ENCODE measurements around the gene POLRMT.

POLRMT gene

DNA sequence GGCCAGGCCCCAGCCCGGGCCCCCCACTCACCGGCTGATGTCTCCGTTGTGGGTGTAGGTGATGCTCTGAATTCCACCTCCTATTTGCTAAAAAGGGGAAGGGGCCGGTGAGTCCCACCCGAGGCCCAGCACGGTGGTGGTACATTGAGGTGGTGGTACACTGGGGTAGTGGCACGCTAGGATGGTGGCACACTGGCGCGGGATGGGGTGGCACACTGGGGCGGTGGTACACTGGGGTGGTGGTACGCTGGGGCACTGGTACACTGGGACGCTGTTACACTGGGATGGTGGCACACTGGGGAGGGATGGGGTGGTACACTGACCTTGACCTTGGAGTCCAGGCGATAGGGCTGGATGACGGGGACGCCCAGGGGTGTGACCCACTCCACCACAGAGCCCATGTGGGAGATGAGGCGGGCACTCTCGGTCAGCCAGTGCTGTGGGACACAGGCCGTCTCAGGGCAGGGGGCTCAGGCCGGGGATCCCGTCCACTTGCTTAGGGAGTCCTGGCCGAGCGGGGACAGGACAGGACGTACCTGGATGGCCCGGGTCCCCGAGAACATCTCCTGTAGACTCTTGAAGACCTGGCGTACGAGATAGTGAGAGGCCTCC lies 14.6 kb downstream of the POLRMT start:
- TF ChIP-seq, protein P1, sequence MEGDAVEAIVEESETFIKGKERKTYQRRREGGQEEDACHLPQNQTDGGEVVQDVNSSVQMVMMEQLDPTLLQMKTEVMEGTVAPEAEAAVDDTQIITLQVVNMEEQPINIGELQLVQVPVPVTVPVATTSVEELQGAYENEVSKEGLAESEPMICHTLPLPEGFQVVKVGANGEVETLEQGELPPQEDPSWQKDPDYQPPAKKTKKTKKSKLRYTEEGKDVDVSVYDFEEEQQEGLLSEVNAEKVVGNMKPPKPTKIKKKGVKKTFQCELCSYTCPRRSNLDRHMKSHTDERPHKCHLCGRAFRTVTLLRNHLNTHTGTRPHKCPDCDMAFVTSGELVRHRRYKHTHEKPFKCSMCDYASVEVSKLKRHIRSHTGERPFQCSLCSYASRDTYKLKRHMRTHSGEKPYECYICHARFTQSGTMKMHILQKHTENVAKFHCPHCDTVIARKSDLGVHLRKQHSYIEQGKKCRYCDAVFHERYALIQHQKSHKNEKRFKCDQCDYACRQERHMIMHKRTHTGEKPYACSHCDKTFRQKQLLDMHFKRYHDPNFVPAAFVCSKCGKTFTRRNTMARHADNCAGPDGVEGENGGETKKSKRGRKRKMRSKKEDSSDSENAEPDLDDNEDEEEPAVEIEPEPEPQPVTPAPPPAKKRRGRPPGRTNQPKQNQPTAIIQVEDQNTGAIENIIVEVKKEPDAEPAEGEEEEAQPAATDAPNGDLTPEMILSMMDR (IDR thresholded peaks at IDR 0.05; ENCODE audit: insufficient read depth, low read length, missing control alignments): no peak
- ChIA-PET POLR2A (no interaction called here), CTCF (no interaction called here)
- H3K4me3 ChIP-seq (ENCODE audit: low read depth, low read length): no peak overlapping the region
- DNase-seq (ENCODE audit: low read depth, low spot score): no peak

DNA sequence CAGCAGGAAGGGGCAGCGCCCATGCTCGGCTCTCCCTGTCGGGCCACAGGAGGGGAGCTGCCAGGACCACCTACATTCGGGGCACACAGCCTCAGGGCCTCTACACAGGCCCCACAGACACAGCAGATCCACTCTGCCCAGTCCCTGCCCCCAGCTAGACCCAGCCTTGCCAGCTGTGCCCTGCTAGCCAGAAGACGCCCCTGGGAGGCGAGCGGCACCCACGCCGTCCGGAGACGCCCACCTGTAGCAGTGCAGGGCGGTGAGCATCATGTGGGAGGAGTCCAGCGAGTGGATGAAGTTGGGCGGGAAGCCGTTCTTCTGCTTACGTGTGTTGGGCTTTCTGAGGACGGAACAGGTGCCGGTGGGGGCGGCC lies 15.1 kb downstream of the POLRMT start:
- ChIA-PET CTCF (no interaction called here), POLR2A (no interaction called here)
- DNase-seq (ENCODE audit: low read depth, low spot score): no peak
- H3K4me3 ChIP-seq (ENCODE audit: low read depth, low read length): no peak overlapping the region
- TF ChIP-seq, protein P1 (IDR thresholded peaks at IDR 0.05; ENCODE audit: insufficient read depth, low read length, missing control alignments): no peak

DNA sequence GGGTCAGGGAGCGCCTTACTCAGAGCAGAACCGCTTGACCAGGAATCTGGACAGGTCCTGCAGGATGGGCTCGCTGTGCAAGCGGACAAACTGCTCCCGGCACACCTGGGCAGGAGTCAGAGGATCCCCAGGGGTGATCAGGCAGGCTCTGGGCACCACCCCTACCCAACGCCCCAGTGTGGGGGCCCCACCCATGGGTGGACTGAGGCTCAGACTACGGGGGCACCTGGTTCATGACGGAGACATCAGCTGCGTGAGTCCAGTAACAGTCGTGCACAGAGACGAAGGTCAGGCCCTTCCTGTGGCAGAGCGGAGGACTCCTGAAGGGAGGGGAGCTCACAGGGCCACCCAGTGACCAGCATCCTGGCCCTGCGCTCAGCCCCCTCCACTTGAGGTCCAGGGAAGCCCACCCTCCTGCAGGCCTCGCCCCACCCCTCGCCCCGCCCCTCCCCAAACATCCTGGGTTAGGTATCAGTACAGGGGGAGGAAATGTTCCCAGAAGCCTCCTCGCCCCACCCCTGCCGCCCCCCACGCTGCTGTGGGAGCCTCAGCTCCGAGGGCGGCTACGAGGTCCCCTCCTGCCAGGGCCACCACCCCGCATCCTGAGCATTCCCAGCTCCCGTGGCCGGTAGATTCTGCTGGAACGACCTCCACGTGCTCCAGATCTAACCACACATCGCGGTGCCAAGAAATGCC lies 15.6 kb downstream of the POLRMT start:
- ChIA-PET POLR2A (no interaction called here), CTCF (no interaction called here)
- DNase-seq (ENCODE audit: low read depth, low spot score): no peak
- TF ChIP-seq, protein P1 (IDR thresholded peaks at IDR 0.05; ENCODE audit: insufficient read depth, low read length, missing control alignments): no peak
- no peak overlapping the region for H3K4me3 ChIP-seq (ENCODE audit: low read depth, low read length)

DNA sequence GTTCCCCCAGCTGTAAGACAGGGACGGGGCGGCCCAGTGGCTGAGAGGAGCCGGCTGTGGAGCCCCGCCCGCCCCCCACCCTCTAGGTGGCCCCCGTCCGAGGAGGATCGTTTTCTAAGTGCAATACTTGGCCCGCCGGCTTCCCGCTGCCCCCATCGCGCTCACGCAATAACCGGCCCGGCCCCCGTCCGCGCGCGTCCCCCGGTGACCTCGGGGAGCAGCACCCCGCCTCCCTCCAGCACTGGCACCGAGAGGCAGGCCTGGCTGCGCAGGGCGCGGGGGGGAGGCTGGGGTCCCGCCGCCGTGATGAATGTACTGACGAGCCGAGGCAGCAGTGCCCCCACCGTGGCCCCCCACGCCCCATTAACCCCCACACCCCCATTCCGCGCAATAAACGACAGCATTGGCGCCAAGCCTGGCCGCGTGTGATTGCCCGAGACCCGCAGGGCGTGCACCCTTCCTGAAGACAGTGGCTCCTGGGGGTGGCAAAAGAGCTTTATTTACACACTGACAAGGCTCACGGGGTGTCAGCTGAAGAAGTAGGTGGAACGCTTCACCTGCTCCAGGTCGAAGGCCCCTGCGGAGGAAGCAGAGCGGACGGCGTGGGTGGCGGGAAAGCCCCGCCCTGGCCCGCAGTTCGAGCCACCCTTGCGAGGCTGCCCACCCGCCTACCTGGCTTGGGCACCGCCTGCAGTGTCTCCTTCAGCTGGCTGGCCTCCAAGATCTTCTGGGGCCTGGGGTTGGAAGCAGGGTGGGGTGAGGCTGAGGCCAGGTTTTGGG lies 16.4 kb downstream of the POLRMT start:
- POLR2A ChIA-PET: no interaction called here
- TF ChIP-seq, protein P1 (IDR thresholded peaks at IDR 0.05; ENCODE audit: insufficient read depth, low read length, missing control alignments): no peak
- DNase-seq (ENCODE audit: low read depth, low spot score): no peak
- CTCF ChIA-PET: interaction anchor here (0.6 kb wide), 1 partner anchor 32 kb away, joined by 3 read pairs; no protein-coding TSS in a partner anchor
- no peak overlapping the region for H3K4me3 ChIP-seq (ENCODE audit: low read depth, low read length)

DNA sequence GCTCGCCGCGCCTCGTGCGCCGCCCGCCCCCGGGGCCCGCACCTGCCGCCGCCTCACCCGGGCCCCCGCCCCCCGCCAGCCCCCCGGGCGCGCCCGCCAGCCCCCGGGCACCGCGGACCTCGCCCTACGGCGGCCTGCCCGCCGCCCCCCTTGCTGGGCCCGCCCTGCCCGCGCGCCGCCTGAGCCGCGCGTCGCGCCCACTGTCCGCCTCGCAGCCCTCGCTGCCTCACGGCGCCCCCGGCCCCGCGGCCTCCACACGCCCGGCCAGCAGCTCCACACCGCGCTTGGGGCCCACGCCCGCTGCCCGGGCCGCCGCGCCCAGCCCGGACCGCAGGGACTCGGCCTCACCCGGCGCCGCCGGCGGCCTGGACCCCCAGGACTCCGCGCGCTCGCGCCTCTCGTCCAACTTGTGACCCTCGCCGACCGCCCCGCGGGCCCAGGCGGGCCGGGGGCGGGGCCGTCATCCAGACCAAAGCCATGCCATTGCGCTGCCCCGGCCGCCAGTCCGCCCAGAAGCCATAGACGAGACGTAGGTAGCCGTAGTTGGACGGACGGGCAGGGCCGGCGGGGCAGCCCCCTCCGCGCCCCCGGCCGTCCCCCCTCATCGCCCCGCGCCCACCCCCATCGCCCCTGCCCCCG lies 17.2 kb downstream of the POLRMT start:
- DNase-seq (ENCODE audit: low read depth, low spot score): no peak
- ChIA-PET CTCF (interaction anchor here (0.6 kb wide), 1 partner anchor 32 kb away, joined by 3 read pairs; no protein-coding TSS in a partner anchor), POLR2A (no interaction called here)
- TF ChIP-seq, protein P1 (IDR thresholded peaks at IDR 0.05; ENCODE audit: insufficient read depth, low read length, missing control alignments): no peak
- H3K4me3 ChIP-seq (ENCODE audit: low read depth, low read length): no peak overlapping the region

DNA sequence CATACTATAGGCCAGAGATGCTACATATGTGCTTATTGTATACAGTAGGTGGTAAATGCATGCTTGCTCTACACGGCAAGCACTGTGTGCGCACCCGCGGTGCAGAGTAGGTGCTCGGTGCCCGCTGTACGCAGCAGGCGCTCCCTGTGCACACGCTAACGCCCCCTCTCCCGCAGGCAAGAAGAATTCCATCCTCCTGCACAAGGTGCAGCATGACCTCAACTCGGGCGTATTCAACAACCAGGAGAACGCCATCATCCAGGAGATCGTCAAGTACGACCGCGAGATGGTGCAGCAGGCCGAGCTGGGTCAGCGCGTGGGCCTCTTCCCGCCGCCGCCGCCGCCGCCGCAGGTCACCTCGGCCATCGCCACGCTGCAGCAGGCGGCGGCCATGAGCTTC lies 17.7 kb downstream of the POLRMT start:
- H3K4me3 ChIP-seq (ENCODE audit: low read depth, low read length): no peak overlapping the region
- DNase-seq (ENCODE audit: low read depth, low spot score): no peak
- ChIA-PET POLR2A (no interaction called here), CTCF (no interaction called here)
- TF ChIP-seq, protein P1 (IDR thresholded peaks at IDR 0.05; ENCODE audit: insufficient read depth, low read length, missing control alignments): no peak
